H9 (cell line): ENCODE data around the gene POLR3B. TPM values are rescaled to one million over a fixed set of nuclear protein-coding genes. Genes with fewer than 3 reads are reported as not detected.

ENCODE experiments used
- DNase-seq: peaks from one replicate; pipeline ENCODE4 v3.0.0-alpha.2; 2017
- H2AFZ ChIP-seq: one replicate; pipeline ENCODE4 v1.6.1; 2013; ENCODE audit warnings: mild to moderate bottlenecking, low read length, control low read depth, moderate library complexity
- H2AK5ac ChIP-seq: 2 replicates; pipeline ENCODE4 v1.6.1; 2013; ENCODE audit warnings: low read length, control low read depth, mixed read lengths; ENCODE audit not compliant: insufficient read length
- H2BK120ac ChIP-seq: one replicate; pipeline ENCODE4 v1.6.1; 2013; ENCODE audit warnings: low read depth, mild to moderate bottlenecking, low read length, control low read depth, inconsistent platforms; ENCODE audit not compliant: poor library complexity, severe bottlenecking
- H2BK12ac ChIP-seq: 2 replicates; pipeline ENCODE4 v1.6.1; 2013; ENCODE audit warnings: low read length, control low read depth, mixed read lengths, low read depth; ENCODE audit not compliant: insufficient read length
- H2BK15ac ChIP-seq: 2 replicates; pipeline ENCODE4 v1.6.1; 2013; ENCODE audit warnings: low read depth, low read length, control low read depth
- H2BK20ac ChIP-seq: one replicate; pipeline ENCODE4 v1.6.1; 2013; ENCODE audit warnings: low read depth, mild to moderate bottlenecking, low read length, control low read depth, inconsistent platforms; ENCODE audit not compliant: poor library complexity, severe bottlenecking
- H2BK5ac ChIP-seq: 2 replicates; pipeline ENCODE4 v1.6.1; 2013; ENCODE audit warnings: low read length, control low read depth, mixed read lengths; ENCODE audit not compliant: insufficient read length
- H3K14ac ChIP-seq: 2 replicates; pipeline ENCODE4 v1.6.1; 2013; ENCODE audit warnings: low read length, control low read depth; ENCODE audit not compliant: insufficient read depth
- H3K18ac ChIP-seq: 2 replicates; pipeline ENCODE4 v1.6.1; 2013; ENCODE audit warnings: low read depth, mild to moderate bottlenecking, mixed read lengths, low read length, control low read depth; ENCODE audit not compliant: insufficient read length
- H3K23ac ChIP-seq: 2 replicates; pipeline ENCODE4 v1.6.1; 2013; ENCODE audit warnings: low read length, control low read depth, mixed read lengths, low read depth; ENCODE audit not compliant: insufficient read length
- H3K23me2 ChIP-seq: 2 replicates; pipeline ENCODE4 v1.6.1; 2013; ENCODE audit warnings: low read depth, mild to moderate bottlenecking, mixed read lengths, low read length, control low read depth; ENCODE audit not compliant: insufficient read length, poor library complexity, severe bottlenecking
- H3K27ac ChIP-seq: 2 replicates; pipeline ENCODE4 v1.5.1; 2013; ENCODE audit warnings: low read length, control low read depth, mixed read lengths, low read depth; ENCODE audit not compliant: insufficient read length
- H3K27me3 ChIP-seq: 2 replicates; pipeline ENCODE4 v1.6.1; 2013; ENCODE audit warnings: low read length, control low read depth, inconsistent platforms; ENCODE audit not compliant: insufficient read depth
- H3K4ac ChIP-seq: 2 replicates; pipeline ENCODE4 v1.6.1; 2013; ENCODE audit warnings: low read depth, mild to moderate bottlenecking, control low read depth, inconsistent platforms, low read length, moderate library complexity
- H3K4me1 ChIP-seq: 2 replicates; pipeline ENCODE4 v1.6.1; 2013; ENCODE audit warnings: low read length, control low read depth, inconsistent platforms; ENCODE audit not compliant: insufficient read depth
- H3K4me2 ChIP-seq: 2 replicates; pipeline ENCODE4 v1.6.1; 2013; ENCODE audit warnings: low read length, control low read depth, mixed read lengths; ENCODE audit not compliant: insufficient read length, insufficient read depth
- H3K56ac ChIP-seq: 2 replicates; pipeline ENCODE4 v1.6.1; 2013; ENCODE audit warnings: low read depth, mild to moderate bottlenecking, mixed read lengths, low read length, control low read depth; ENCODE audit not compliant: insufficient read length
- H3K79me1 ChIP-seq: 2 replicates; pipeline ENCODE4 v1.6.1; 2013; ENCODE audit warnings: low read depth, mild to moderate bottlenecking, moderate library complexity, low read length, control low read depth, inconsistent platforms; ENCODE audit not compliant: insufficient read depth, poor library complexity, severe bottlenecking
- H3K79me2 ChIP-seq: 2 replicates; pipeline ENCODE4 v1.6.1; 2013; ENCODE audit warnings: low read length, control low read depth, inconsistent platforms; ENCODE audit not compliant: insufficient read depth
- H3K9ac ChIP-seq: 2 replicates; pipeline ENCODE4 v1.6.1; 2013; ENCODE audit warnings: low read length, control low read depth, mixed read lengths; ENCODE audit not compliant: insufficient read length; ENCODE audit errors: extremely low read depth
- H3K9me3 ChIP-seq: one replicate; pipeline ENCODE4 v1.6.1; 2013; ENCODE audit warnings: low read depth, low read length, inconsistent platforms; ENCODE audit not compliant: control insufficient read depth
- H3T11ph ChIP-seq: one replicate; pipeline ENCODE4 v1.6.1; 2013; ENCODE audit warnings: mild to moderate bottlenecking, low read length, control low read depth, inconsistent platforms
- H4K20me1 ChIP-seq: one replicate; pipeline ENCODE4 v1.6.1; 2013; ENCODE audit not compliant: control insufficient read depth, insufficient read length, insufficient read depth
- H4K5ac ChIP-seq: 2 replicates; pipeline ENCODE4 v1.6.1; 2013; ENCODE audit warnings: low read depth, mild to moderate bottlenecking, mixed read lengths, low read length, control low read depth; ENCODE audit not compliant: insufficient read length
- H4K8ac ChIP-seq: replicated peaks from 2 replicates; pipeline ENCODE4 v1.6.1; 2013; ENCODE audit warnings: low read length, control low read depth, mixed read lengths, low read depth; ENCODE audit not compliant: insufficient read length
- H4K91ac ChIP-seq: 2 replicates; pipeline ENCODE4 v1.6.1; 2013; ENCODE audit warnings: low read depth, mild to moderate bottlenecking, moderate library complexity, mixed read lengths, low read length, control low read depth; ENCODE audit not compliant: insufficient read length
- H3K27ac Mint-ChIP-seq, 3 experiments: 2 replicates in 2 of 3; 3 replicates in 1 of 3; pipeline ENCODE4 v1.8.0; 2020 to 2021; ENCODE audit warnings: mixed read lengths in 3 of 3, mild to moderate bottlenecking in 1 of 3, moderate library complexity in 1 of 3
- H3K27me3 Mint-ChIP-seq: 2 replicates; pipeline ENCODE4 v1.8.0; 2021; ENCODE audit warnings: low read depth, mild to moderate bottlenecking, moderate library complexity, mixed read lengths
- H3K36me3 Mint-ChIP-seq, 3 experiments: 2 replicates in 2 of 3; 3 replicates in 1 of 3; pipeline ENCODE4 v1.8.0; 2020 to 2021; ENCODE audit warnings: low read depth in 3 of 3, mixed read lengths in 3 of 3; ENCODE audit not compliant: insufficient read depth in 1 of 3
- H3K4me1 Mint-ChIP-seq, 2 experiments: 2 replicates each; pipeline ENCODE4 v1.8.0; 2020; ENCODE audit warnings: mixed read lengths in 2 of 2
- H3K4me3 Mint-ChIP-seq, 2 experiments: 2 replicates in 1 of 2; 3 replicates in 1 of 2; pipeline ENCODE4 v1.8.0; 2020 to 2021; ENCODE audit warnings: mild to moderate bottlenecking in 2 of 2, mixed read lengths in 2 of 2, moderate library complexity in 1 of 2
- H3K9me3 Mint-ChIP-seq, 2 experiments: 2 replicates in 1 of 2; 3 replicates in 1 of 2; pipeline ENCODE4 v1.8.0; 2020; ENCODE audit warnings: mild to moderate bottlenecking in 2 of 2, mixed read lengths in 2 of 2, moderate library complexity in 1 of 2
- CTCF ChIP-seq: fragments of 200-600 bp; sonication (generic); conservative IDR thresholded peaks from 3 replicates; pipeline ENCODE4 v1.8.0; 2021; ENCODE audit warnings: antibody characterized with exemption, mild to moderate bottlenecking
- WGBS: extraction: QIAGEN DNeasy Blood & Tissue Kit; methylation state at CpG from one replicate; pipeline ENCODE4 v1.1.7; 2013; ENCODE audit warnings: missing lambda C conversion rate, low lambda C conversion rate, mixed read lengths; ENCODE audit not compliant: insufficient read length; ENCODE audit errors: extremely low coverage; 5-methylcytosine and 5-hydroxymethylcytosine counted together
- total RNA-seq: library from RNA; stranded (reverse); gene quantifications from 2 replicates; pipeline ENCODE4 v1.2.1, GENCODE V29; 2021

Gene POLR3B
- total RNA-seq, 1 experiment from 2014 or later: 13.4 TPM

GRCh38 chr12:106360400-106360994 is 2.9 kb downstream of the POLR3B start:
- no peak overlapping the region for H2BK120ac ChIP-seq
- no peak overlapping the region for H3K27ac Mint-ChIP-seq
- H3K23ac ChIP-seq: no peak overlapping the region
- H3K4me1 ChIP-seq: no peaks in the 10 kb centered on the region
- no peak overlapping the region for H2AFZ ChIP-seq
- no peak overlapping the region for H4K8ac ChIP-seq
- H2BK12ac ChIP-seq: no peak overlapping the region
- H2BK5ac ChIP-seq: no peak overlapping the region
- H2BK20ac ChIP-seq: no peak overlapping the region
- H3K79me1 ChIP-seq: no peaks in the 10 kb centered on the region
- H3K36me3 Mint-ChIP-seq: no peaks in the 10 kb centered on the region
- no peaks in the 10 kb centered on the region for H3K79me2 ChIP-seq
- no peak overlapping the region for H3K9ac ChIP-seq
- peaks cover 2% of the 10 kb centered on the region for H3K23me2 ChIP-seq
- DNase-seq: no peak
- peaks cover 9 to 11% of the 10 kb centered on the region in 2 experiments; a peak in 3 of 4 replicates for H3K4me1 Mint-ChIP-seq
- no peak overlapping the region for H3K14ac ChIP-seq
- H3K27me3 Mint-ChIP-seq: no peaks in the 10 kb centered on the region
- H3K18ac ChIP-seq: no peak overlapping the region
- H3K4me3 Mint-ChIP-seq: no peak overlapping the region
- H4K91ac ChIP-seq: no peak overlapping the region
- no peak overlapping the region for H3K4me2 ChIP-seq
- H3K9me3 ChIP-seq: no peaks in the 10 kb centered on the region
- WGBS: no CpG with 5 or more reads among the region's 5 CpGs
- H2BK15ac ChIP-seq: no peak overlapping the region
- H3K4ac ChIP-seq: no peak overlapping the region
- H3T11ph ChIP-seq: no peak overlapping the region
- H2AK5ac ChIP-seq: no peak overlapping the region
- H4K20me1 ChIP-seq: no peaks in the 10 kb centered on the region
- H3K56ac ChIP-seq: no peak overlapping the region
- TF ChIP-seq CTCF: no peak
- H3K9me3 Mint-ChIP-seq: no peaks in the 10 kb centered on the region
- H3K27me3 ChIP-seq: no peaks in the 10 kb centered on the region
- no peak overlapping the region for H4K5ac ChIP-seq
- H3K27ac ChIP-seq: no peak overlapping the region
